Epithelial cell of prostate (primary cell): ENCODE results near the gene TBC1D22A.

Source experiments
- DNase-seq: peaks from one replicate; pipeline ENCODE4 v3.0.0-alpha.2; 2011; ENCODE audit warnings: low read depth, low spot score
- H3K27ac ChIP-seq: fragments of 450-650 bp; 2 replicates; pipeline ENCODE4 v1.5.1; 2017; ENCODE audit warnings: mild to moderate bottlenecking

TBC1D22A gene

GRCh38 chr22:47073075-47073474, 310.6 kb downstream of the TBC1D22A start:
- no peak for DNase-seq
- no peak overlapping the region for H3K27ac ChIP-seq

GRCh38 chr22:47074105-47074504, 311.7 kb downstream of the TBC1D22A start:
- H3K27ac ChIP-seq: no peak overlapping the region
- no peak for DNase-seq

GRCh38 chr22:47075568-47075967, 313.1 kb downstream of the TBC1D22A start:
- H3K27ac ChIP-seq: no peak overlapping the region
- no peak for DNase-seq

GRCh38 chr22:47076758-47077157, 314.3 kb downstream of the TBC1D22A start:
- DNase-seq: no peak
- H3K27ac ChIP-seq: no peak overlapping the region

- DNase-seq: no peak
- no peak overlapping the region for H3K27ac ChIP-seq
These were observed 317.6 kb downstream of the TBC1D22A start for GRCh38 chr22:47080100-47080499.

- DNase-seq: no peak
- no peak overlapping the region for H3K27ac ChIP-seq
These were observed 320.1 kb downstream of the TBC1D22A start for GRCh38 chr22:47082505-47082904.

GRCh38 chr22:47083379-47083986, 321.0 kb downstream of the TBC1D22A start:
- no peak overlapping the region for H3K27ac ChIP-seq
- no peak for DNase-seq

GRCh38 chr22:47084226-47084625, 321.8 kb downstream of the TBC1D22A start:
- DNase-seq: no peak
- no peak overlapping the region for H3K27ac ChIP-seq

GRCh38 chr22:47086596-47087248, 324.3 kb downstream of the TBC1D22A start:
- no peak for DNase-seq
- H3K27ac ChIP-seq: no peak overlapping the region

GRCh38 chr22:47088480-47089158, 326.2 kb downstream of the TBC1D22A start:
- no peak for DNase-seq
- no peak overlapping the region for H3K27ac ChIP-seq

GRCh38 chr22:47089374-47089773, 326.9 kb downstream of the TBC1D22A start:
- no peak overlapping the region for H3K27ac ChIP-seq
- no peak for DNase-seq

- no peak for DNase-seq
- H3K27ac ChIP-seq: no peak overlapping the region
These were observed 327.5 kb downstream of the TBC1D22A start for GRCh38 chr22:47089796-47090460.

- DNase-seq: no peak
These were observed 328.3 kb downstream of the TBC1D22A start for GRCh38 chr22:47090591-47091245.

GRCh38 chr22:47091246-47091651, 328.8 kb downstream of the TBC1D22A start:
- no peak for DNase-seq
- H3K27ac ChIP-seq: no peak overlapping the region

More at GRCh38 chr22:47090591-47091245, 328.3 kb downstream of the TBC1D22A start:
- no peak overlapping the region for H3K27ac ChIP-seq

GRCh38 chr22:47091921-47092700, 329.7 kb downstream of the TBC1D22A start:
- no peak overlapping the region for H3K27ac ChIP-seq
- DNase-seq: no peak

- H3K27ac ChIP-seq: no peak overlapping the region
- DNase-seq: no peak
These were observed 330.5 kb downstream of the TBC1D22A start for GRCh38 chr22:47092896-47093311.

- no peak overlapping the region for H3K27ac ChIP-seq
- no peak for DNase-seq
These were observed 331.3 kb downstream of the TBC1D22A start for GRCh38 chr22:47093720-47094119.

GRCh38 chr22:47094861-47095330, 332.4 kb downstream of the TBC1D22A start:
- H3K27ac ChIP-seq: no peak overlapping the region
- DNase-seq: no peak

GRCh38 chr22:47095395-47096122, 333.1 kb downstream of the TBC1D22A start:
- DNase-seq: no peak

More at GRCh38 chr22:47095395-47096122, 333.1 kb downstream of the TBC1D22A start:
- no peak overlapping the region for H3K27ac ChIP-seq
